H1 (cell line): Measurements from ENCODE around the gene PBLD. TPM values are rescaled to one million over a fixed set of nuclear protein-coding genes. Genes with fewer than 3 reads are reported as not detected.

Experiments used
- CTCF ChIA-PET: fragments of 300-600 bp; sonication (Branson Sonifier 250); formaldehyde crosslinking; loops from one replicate; lab custom pipeline; 2021; ENCODE audit not compliant: partially characterized antibody; lab: Charles Lee
- POLR2A ChIA-PET: fragments of 300-600 bp; sonication (Branson Sonifier 250); formaldehyde crosslinking; loops from one replicate; lab custom pipeline; 2021; ENCODE audit warnings: inconsistent platforms; ENCODE audit not compliant: partially characterized antibody; lab: Charles Lee
- DNase-seq, 2 experiments: peaks; one replicate each; pipeline versions ENCODE4 v3.0.0 to v3.0.0-alpha.2; 2010 to 2022; ENCODE audit warnings: low spot score in 2 of 2, low read depth in 1 of 2, mixed read lengths in 1 of 2
- FAIRE-seq: peaks from 2 replicates; lab custom pipeline; 2011; peaks lifted over from hg19 to GRCh38; lab: Jason Lieb, UNC
- H2AFZ ChIP-seq: 2 replicates; pipeline ENCODE4 v1.8.1; 2012; ENCODE audit warnings: low read length, inconsistent platforms
- H2AK5ac ChIP-seq: 2 replicates; pipeline ENCODE4 v1.6.1; 2013; ENCODE audit warnings: low read depth, low read length
- H2BK120ac ChIP-seq: replicated peaks from 2 replicates; pipeline ENCODE3; 2013; ENCODE audit warnings: low read depth, low read length, inconsistent platforms
- H2BK12ac ChIP-seq: 2 replicates; pipeline ENCODE4 v1.6.1; 2013; ENCODE audit warnings: low read depth, low read length
- H2BK15ac ChIP-seq: 2 replicates; pipeline ENCODE4 v1.6.1; 2013; ENCODE audit warnings: low read length
- H2BK20ac ChIP-seq: 2 replicates; pipeline ENCODE4 v1.6.1; 2013; ENCODE audit warnings: low read length
- H2BK5ac ChIP-seq: 2 replicates; pipeline ENCODE4 v1.6.1; 2013; ENCODE audit warnings: low read depth, low read length
- H3K14ac ChIP-seq: 2 replicates; pipeline ENCODE4 v1.6.1; 2013; ENCODE audit warnings: inconsistent platforms; ENCODE audit not compliant: insufficient read length
- H3K18ac ChIP-seq: 2 replicates; pipeline ENCODE4 v1.6.1; 2013; ENCODE audit warnings: low read length; ENCODE audit errors: extremely low read depth
- H3K23ac ChIP-seq: 2 replicates; pipeline ENCODE4 v1.6.1; 2013; ENCODE audit warnings: inconsistent platforms; ENCODE audit not compliant: insufficient read length
- H3K23me2 ChIP-seq: 2 replicates; pipeline ENCODE4 v1.6.1; 2013; ENCODE audit warnings: low read depth, low read length
- H3K27ac ChIP-seq: 2 replicates; pipeline ENCODE4 v1.6.1; 2011; ENCODE audit warnings: low read depth, low read length, inconsistent platforms
- H3K27me3 ChIP-seq, 4 experiments: replicated peaks in 1 of 4; 1 replicate in 1 of 4; 2 replicates in 3 of 4; pipeline versions ENCODE4 v1.6.1 to v1.8.1; 2011 to 2013; ENCODE audit warnings: low read length in 3 of 4, mild to moderate bottlenecking in 3 of 4, inconsistent platforms in 2 of 4, mixed read lengths in 2 of 4, moderate library complexity in 1 of 4; ENCODE audit not compliant: control insufficient read depth in 3 of 4, insufficient read depth in 3 of 4; ENCODE audit errors: extremely low read depth in 1 of 4
- H3K36me3 ChIP-seq, 4 experiments: 2 replicates each; pipeline versions ENCODE4 v1.6.1 to v1.8.1; 2011 to 2013; ENCODE audit warnings: mild to moderate bottlenecking in 4 of 4, low read length in 3 of 4, moderate library complexity in 2 of 4, control low read depth in 1 of 4, inconsistent platforms in 1 of 4; ENCODE audit not compliant: insufficient read depth in 4 of 4, control insufficient read depth in 2 of 4
- H3K4ac ChIP-seq: replicated peaks from 2 replicates; pipeline ENCODE3; 2013; ENCODE audit warnings: low read length, low read depth, mixed read lengths, inconsistent platforms; ENCODE audit not compliant: insufficient read length
- H3K4me1 ChIP-seq, 4 experiments: replicated peaks in 1 of 4; 1 replicate in 1 of 4; 2 replicates in 3 of 4; pipeline versions ENCODE4 v1.6.1 to v1.8.1; 2011 to 2013; ENCODE audit warnings: low read length in 3 of 4, inconsistent platforms in 2 of 4, mixed read lengths in 1 of 4; ENCODE audit not compliant: insufficient read depth in 4 of 4, control insufficient read depth in 3 of 4
- H3K4me2 ChIP-seq, 2 experiments: 2 replicates each; pipeline versions ENCODE4 v1.6.1 to v1.8.1; 2011 to 2013; ENCODE audit warnings: low read depth in 2 of 2, low read length in 2 of 2, control low read depth in 1 of 2, inconsistent platforms in 1 of 2, mild to moderate bottlenecking in 1 of 2; ENCODE audit not compliant: insufficient read depth in 1 of 2
- H3K4me3 ChIP-seq, 4 experiments: fragments of 200-600, 300-600 bp in 1 of 4; sonication (generic), shearing (Covaris generic), sonication (Bioruptor Twin) in 1 of 4; 2 replicates each; pipeline versions ENCODE4 v1.5.1 to v1.8.1; 2011 to 2016; ENCODE audit warnings: low read length in 4 of 4, low read depth in 3 of 4, control low read depth in 2 of 4, inconsistent platforms in 2 of 4, mild to moderate bottlenecking in 2 of 4, mixed read lengths in 1 of 4, moderate library complexity in 1 of 4; ENCODE audit not compliant: insufficient read depth in 2 of 4; ENCODE audit errors: extremely low read depth in 1 of 4
- H3K56ac ChIP-seq: replicated peaks from 2 replicates; pipeline ENCODE3; 2013; ENCODE audit warnings: low read depth, mild to moderate bottlenecking, mixed read lengths, low read length, inconsistent platforms; ENCODE audit not compliant: insufficient read length
- H3K79me1 ChIP-seq: 2 replicates; pipeline ENCODE4 v1.6.1; 2013; ENCODE audit warnings: low read depth, low read length, control low read depth
- H3K79me2 ChIP-seq, 2 experiments: 2 replicates each; pipeline versions ENCODE4 v1.6.1 to v1.8.1; 2012 to 2013; ENCODE audit warnings: low read length in 2 of 2, mild to moderate bottlenecking in 2 of 2, inconsistent platforms in 1 of 2; ENCODE audit not compliant: insufficient read depth in 2 of 2, control insufficient read depth in 1 of 2
- H3K9ac ChIP-seq, 4 experiments: replicated peaks in 1 of 4; 1 replicate in 1 of 4; 2 replicates in 3 of 4; pipeline versions ENCODE4 v1.6.1 to v1.8.1; 2011 to 2013; ENCODE audit warnings: low read depth in 3 of 4, low read length in 3 of 4, control low read depth in 2 of 4, mild to moderate bottlenecking in 2 of 4, moderate library complexity in 2 of 4, inconsistent platforms in 1 of 4; ENCODE audit errors: extremely low read depth in 1 of 4
- H3K9me3 ChIP-seq, 2 experiments: 2 replicates each; pipeline versions ENCODE4 v1.6.1 to v1.8.1; 2012 to 2013; ENCODE audit warnings: mild to moderate bottlenecking in 2 of 2, moderate library complexity in 2 of 2, control low read depth in 1 of 2, inconsistent platforms in 1 of 2, low read depth in 1 of 2, low read length in 1 of 2, mixed read lengths in 1 of 2; ENCODE audit not compliant: insufficient read depth in 2 of 2
- H4K20me1 ChIP-seq, 2 experiments: replicated peaks in 1 of 2; 2 replicates each; pipeline versions ENCODE3 to v1.8.1; 2011 to 2013; ENCODE audit warnings: inconsistent platforms in 2 of 2, low read length in 2 of 2, mild to moderate bottlenecking in 1 of 2; ENCODE audit not compliant: insufficient read depth in 2 of 2, control insufficient read depth in 1 of 2
- H4K5ac ChIP-seq: 2 replicates; pipeline ENCODE4 v1.6.1; 2013; ENCODE audit warnings: low read length, low read depth, mixed read lengths, inconsistent platforms; ENCODE audit not compliant: insufficient read length
- H4K8ac ChIP-seq: 2 replicates; pipeline ENCODE4 v1.8.0; 2013; ENCODE audit warnings: mild to moderate bottlenecking, moderate library complexity, low read length, inconsistent platforms; ENCODE audit not compliant: insufficient read depth; ENCODE audit errors: extremely low read depth
- H4K91ac ChIP-seq: replicated peaks from 2 replicates; pipeline ENCODE3; 2013; ENCODE audit warnings: low read length, mixed read lengths, inconsistent platforms; ENCODE audit not compliant: insufficient read length
- ATF3 ChIP-seq: IDR thresholded peaks from 2 replicates; pipeline ENCODE4 v1.6.1; 2011; ENCODE audit warnings: low read depth, mild to moderate bottlenecking, low read length; ENCODE audit not compliant: insufficient read depth
- CBX8 ChIP-seq: fragments of 300-800, 300-1000 bp; sonication (generic); IDR thresholded peaks from 2 replicates; pipeline ENCODE4 v1.7.1; 2016; ENCODE audit warnings: low read depth, low read length, borderline replicate concordance
- HDAC6 ChIP-seq: IDR thresholded peaks from one replicate; pipeline ENCODE4 v1.7.1; 2012; ENCODE audit warnings: low read depth, mild to moderate bottlenecking, inconsistent platforms, low read length, moderate library complexity
- KDM5A ChIP-seq: fragments of 200-600 bp; IDR thresholded peaks from 2 replicates; pipeline ENCODE4 v1.7.1; 2012; ENCODE audit warnings: mild to moderate bottlenecking, low read length, inconsistent platforms, mixed read lengths
- MAX ChIP-seq: IDR thresholded peaks from 2 replicates; pipeline ENCODE4 v1.6.1; 2012; ENCODE audit warnings: inconsistent platforms
- NANOG ChIP-seq: IDR thresholded peaks from 2 replicates; pipeline ENCODE4 v1.6.1; 2011; ENCODE audit warnings: low read length, low read depth, mild to moderate bottlenecking, inconsistent platforms; ENCODE audit not compliant: insufficient read depth, poor library complexity, severe bottlenecking
- POLR2A ChIP-seq, 2 experiments: IDR thresholded peaks; 1 replicate in 1 of 2; 2 replicates in 1 of 2; pipeline ENCODE4 v1.6.1; 2011; ENCODE audit warnings: low read depth in 2 of 2, low read length in 2 of 2, mild to moderate bottlenecking in 2 of 2; ENCODE audit errors: control extremely low read depth in 1 of 2
- POLR2AphosphoS5 ChIP-seq: IDR thresholded peaks from 2 replicates; pipeline ENCODE4 v1.6.1; 2011; ENCODE audit warnings: low read depth, low read length
- RAD21 ChIP-seq, 2 experiments: IDR thresholded peaks in 1 of 2; conservative IDR thresholded peaks in 1 of 2; 2 replicates each; pipeline ENCODE4 v1.6.1; 2011; ENCODE audit warnings: low read depth in 2 of 2, low read length in 2 of 2, improper control_type of control experiment in 1 of 2, inconsistent platforms in 1 of 2, mild to moderate bottlenecking in 1 of 2, moderate library complexity in 1 of 2
- RFX5 ChIP-seq: IDR thresholded peaks from 2 replicates; pipeline ENCODE4 v1.6.1; 2011; ENCODE audit warnings: low read depth, low read length, improper control_type of control experiment, borderline replicate concordance
- SRF ChIP-seq: IDR thresholded peaks from 2 replicates; pipeline ENCODE4 v1.6.1; 2011; ENCODE audit warnings: mild to moderate bottlenecking, low read depth, low read length, moderate library complexity
- SUZ12 ChIP-seq: fragments of 200-600 bp; sonication (generic); IDR thresholded peaks from 2 replicates; pipeline ENCODE4 v1.6.1; 2012; ENCODE audit warnings: mild to moderate bottlenecking, inconsistent platforms, low read length, moderate library complexity, mixed read lengths
- TAF7 ChIP-seq: optimal IDR thresholded peaks from 2 replicates; pipeline ENCODE3; 2011; ENCODE audit warnings: low read depth, mild to moderate bottlenecking, inconsistent platforms, low read length, moderate library complexity, borderline replicate concordance
- TBP ChIP-seq: IDR thresholded peaks from 2 replicates; pipeline ENCODE4 v1.6.1; 2011; ENCODE audit warnings: low read depth, low read length, improper control_type of control experiment
- WGBS, 2 experiments: shearing (Covaris generic) in 1 of 2; methylation state at CpG; one replicate each; pipeline versions ENCODE4 v1.1.6 to v1.1.7; 2013 to 2015; ENCODE audit warnings: low lambda C conversion rate in 2 of 2, mixed read lengths in 2 of 2, inconsistent platforms in 1 of 2, low coverage in 1 of 2, missing lambda C conversion rate in 1 of 2; ENCODE audit not compliant: insufficient replicate concordance in 2 of 2, insufficient coverage in 1 of 2, insufficient read length in 1 of 2; ENCODE audit errors: extremely low coverage in 1 of 2, missing lambda C conversion rate in 1 of 2; 5-methylcytosine and 5-hydroxymethylcytosine counted together
- polyA plus RNA-seq, 7 experiments: library from polyadenylated mRNA; depleted of rRNA in 3 of 7; stranded (reverse) in 5 of 7; unstranded in 2 of 7; fragments of >200 nt in 5 of 7; fragments of 200-250 nt in 2 of 7; gene quantifications; 1 replicate in 5 of 7; 2 replicates in 1 of 7; 4 replicates in 1 of 7; pipeline versions ENCODE4 v1.2.1 to v1.2.3, GENCODE V29; 2011 to 2013; ENCODE audit warnings: missing spikeins in 2 of 7, mixed read lengths in 2 of 7
- total RNA-seq: library from RNA; stranded (reverse); fragmentation: NEBNext Ultra II Directional; extraction: Animal tissue kit (Norgen Biotek cat#: 25700); gene quantifications from 2 replicates; pipeline ENCODE4 v1.2.1, GENCODE V29; 2021

The PBLD gene
- total and polyA plus RNA-seq, 2 of the 8 experiments (the other 6 are each of a cell fraction or from before 2014, with no cell fraction given), result 0.56 to 2.0 TPM

DNA sequence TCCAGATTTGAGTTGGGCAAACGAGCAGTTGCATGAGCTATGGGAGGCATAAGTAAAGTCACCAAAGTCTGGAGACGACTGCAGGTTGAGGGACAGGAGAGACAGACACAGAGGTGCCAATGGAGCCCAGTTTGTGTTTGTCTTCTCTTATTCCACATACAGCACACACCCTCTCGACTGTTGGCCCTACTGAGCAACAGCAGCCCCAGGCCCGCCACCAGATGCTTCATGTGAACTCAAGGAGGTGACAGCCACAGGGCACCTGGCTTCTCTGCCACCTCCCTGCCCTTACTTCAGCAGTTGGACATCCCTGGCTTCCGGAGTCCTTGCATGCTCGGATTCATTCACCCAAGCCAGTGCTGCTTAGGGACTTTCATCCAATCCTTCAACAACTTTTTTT is 94.4 kb downstream of the PBLD start:
- Histone ChIP-seq H3K9me3 (no peaks in the 10 kb centered on the region), H3K79me2 (no peaks in the 10 kb centered on the region), H4K20me1 (no peaks in the 10 kb centered on the region), H4K5ac (no peak overlapping the region), H3K27me3 (no peaks in the 10 kb centered on the region), H2BK5ac (no peak overlapping the region), H3K14ac (no peak overlapping the region), H4K8ac (no peak overlapping the region), H2BK120ac (no peak overlapping the region), H3K27ac (no peak overlapping the region), H3K36me3 (no peaks in the 10 kb centered on the region), H3K23me2 (no peaks in the 10 kb centered on the region), H3K9ac (no peak overlapping the region), H2AFZ (no peak overlapping the region), H3K4me3 (no peak overlapping the region), H3K4me1 (no peaks in the 10 kb centered on the region), H3K79me1 (no peaks in the 10 kb centered on the region; the same call in 1 of the 2 replicates), H4K91ac (no peak overlapping the region), H3K56ac (no peak overlapping the region), H3K18ac (no peak overlapping the region), H2BK20ac (no peak overlapping the region), H2BK12ac (no peak overlapping the region), H2AK5ac (no peak overlapping the region), H3K4me2 (no peak overlapping the region), H2BK15ac (no peak overlapping the region), H3K4ac (no peak overlapping the region), H3K23ac (no peak overlapping the region)
- FAIRE-seq (no peak), DNase-seq (no peak)
- TF ChIP-seq POLR2AphosphoS5, result no peak
- no peak for TF ChIP-seq TAF7
- TF ChIP-seq MAX, result no peak
- no peak for TF ChIP-seq ATF3
- no peak for TF ChIP-seq SUZ12
- no peak for TF ChIP-seq HDAC6
- TF ChIP-seq POLR2A (IDR thresholded peaks at IDR 0.05; ENCODE audit: control extremely low read depth in 1 of 2, low read depth in 2 of 2, low read length in 2 of 2), result no peak
- TF ChIP-seq CBX8, result no peak
- TF ChIP-seq NANOG, result no peak
- TF ChIP-seq TBP, result no peak
- TF ChIP-seq SRF, result no peak
- TF ChIP-seq KDM5A, result no peak
- TF ChIP-seq RAD21 (IDR thresholded peaks at IDR 0.05 in 1 of 2, conservative IDR thresholded peaks at IDR 0.05 in 1 of 2; ENCODE audit: low read depth in 2 of 2, low read length in 2 of 2), result no peak
- TF ChIP-seq RFX5, result no peak
- POLR2A ChIA-PET, result interaction anchor here (1.9 kb wide), 1 partner anchor 94 kb away, joined by 7 read pairs; the partner anchor contains the start of gene HNRNPH3
- WGBS, 2 experiments, result 82% methylated on average over 6 of the region's 6 CpGs; no CpG with 5 or more reads in 1 of the 2 experiments
- CTCF ChIA-PET, result interaction anchor here (0.7 to 2.1 kb wide), 2 partner anchors 26 to 155 kb away, joined by 4 to 8 read pairs; no protein-coding TSS in a partner anchor
